ENCODE measurements around the gene RNF220.

Gene RNF220

GRCh38 chr1:44519035-44519676 lies 114.1 kb downstream of the RNF220 start:
- no peak for DNase-seq (ENCODE audit: low spot score)
- no peak for TF ChIP-seq CTCF (IDR thresholded peaks at IDR 0.05; ENCODE audit: extremely low read depth, missing control alignments)

- DNase-seq (ENCODE audit: low spot score), result no peak
- no peak for TF ChIP-seq CTCF (IDR thresholded peaks at IDR 0.05; ENCODE audit: extremely low read depth, missing control alignments)
These were observed 116.5 kb downstream of the RNF220 start for GRCh38 chr1:44521378-44522080.

- DNase-seq (ENCODE audit: low spot score), result no peak
- TF ChIP-seq CTCF (IDR thresholded peaks at IDR 0.05; ENCODE audit: extremely low read depth, missing control alignments), result no peak
These were observed 118.8 kb downstream of the RNF220 start for GRCh38 chr1:44523593-44524591.

GRCh38 chr1:44524655-44525500 lies 119.8 kb downstream of the RNF220 start:
- no peak for DNase-seq (ENCODE audit: low spot score)
- TF ChIP-seq CTCF (IDR thresholded peaks at IDR 0.05; ENCODE audit: extremely low read depth, missing control alignments), result no peak

- TF ChIP-seq CTCF (IDR thresholded peaks at IDR 0.05; ENCODE audit: extremely low read depth, missing control alignments), result no peak
These were observed 121.4 kb downstream of the RNF220 start for GRCh38 chr1:44526295-44527073.

More at GRCh38 chr1:44526295-44527073, 121.4 kb downstream of the RNF220 start:
- no peak for DNase-seq (ENCODE audit: low spot score)
